Stimulated activated CD8-positive, alpha-beta memory T cell treated with anti-CD3 and anti-CD28 coated beads, Interleukin-4, amount 100 ng/mL, for 24 hours (primary cell): ENCODE results near the gene DCAF5.
"Not testable (repeated sequence)": the region's sequence is repeated elsewhere in the genome, so short reads cannot be mapped to it uniquely, and the experiment has no call there.

Experiments
- DNase-seq: peaks from one replicate; pipeline ENCODE4 v3.0.0-alpha.2; 2020; ENCODE audit warnings: low read depth

Gene DCAF5

GRCh38 chr14:69066396-69067171, 86.3 kb downstream of the DCAF5 start:
- no peak for DNase-seq

- DNase-seq = not testable (repeated sequence)
Observed at GRCh38 chr14:69065934-69066333, 87.0 kb downstream of the DCAF5 start.

GRCh38 chr14:69064596-69064995, 88.3 kb downstream of the DCAF5 start:
- DNase-seq = no peak

GRCh38 chr14:69059658-69060623, 93.0 kb downstream of the DCAF5 start:
- no peak for DNase-seq

- no peak for DNase-seq
Observed at GRCh38 chr14:69055999-69056788, 96.7 kb downstream of the DCAF5 start.

- DNase-seq = no peak
Observed at GRCh38 chr14:69055125-69055524, 97.8 kb downstream of the DCAF5 start.

- no peak for DNase-seq
Observed at GRCh38 chr14:69054030-69054429, 98.9 kb downstream of the DCAF5 start.

- DNase-seq = no peak
Observed at GRCh38 chr14:69052181-69052601, 100.7 kb downstream of the DCAF5 start.

- DNase-seq = no peak
Observed at GRCh38 chr14:69050240-69051184, 102.4 kb downstream of the DCAF5 start.

- no peak for DNase-seq
Observed at GRCh38 chr14:69049675-69050074, 103.2 kb downstream of the DCAF5 start.

GRCh38 chr14:69048456-69048855, 104.5 kb downstream of the DCAF5 start:
- DNase-seq = no peak

GRCh38 chr14:69047255-69047654, 105.7 kb downstream of the DCAF5 start:
- DNase-seq = no peak

GRCh38 chr14:69046476-69046860, 106.5 kb downstream of the DCAF5 start:
- DNase-seq = no peak

GRCh38 chr14:69045857-69046475, 107.0 kb downstream of the DCAF5 start:
- DNase-seq = no peak

GRCh38 chr14:69044965-69045555, 107.9 kb downstream of the DCAF5 start:
- DNase-seq = no peak

GRCh38 chr14:69044296-69044695, 108.6 kb downstream of the DCAF5 start:
- no peak for DNase-seq

GRCh38 chr14:69043596-69044260, 109.2 kb downstream of the DCAF5 start:
- no peak for DNase-seq

- DNase-seq = no peak
Observed at GRCh38 chr14:69042787-69043444, 110.0 kb downstream of the DCAF5 start.

GRCh38 chr14:69042299-69042698, 110.6 kb downstream of the DCAF5 start:
- DNase-seq = no peak
